Measurements from ENCODE around the gene HDAC4. TPM values are rescaled to one million over a fixed set of nuclear protein-coding genes. Genes with fewer than 3 reads are reported as not detected.
A peak's percentile ranks its signal among the peaks of the same experiment; 100 is the strongest.

Gene HDAC4
- total and polyA plus RNA-seq, 9 of the 15 experiments (the other 6 are each of a cell fraction or from before 2014, with no cell fraction given) = 0.11 to 20.2 (median 4.0) TPM

GRCh38 chr2:239275044-239275685, 125.7 kb downstream of the HDAC4 start (continued):
- peak in 1 of 3 experiments; percentile 95; a peak in 2 of 6 replicates for TF ChIP-seq ZBTB11 (CRISPR knock-in tag; IDR thresholded peaks at IDR 0.05)
- no peak for TF ChIP-seq PHB2 (IDR thresholded peaks at IDR 0.05; ENCODE audit: low read depth)
- no peak for TF ChIP-seq TOE1 (IDR thresholded peaks at IDR 0.05; ENCODE audit: borderline replicate concordance)
- TF ChIP-seq TOE1 (CRISPR knock-in tag; IDR thresholded peaks at IDR 0.05; ENCODE audit: borderline replicate concordance, low read depth) = no peak
- TF ChIP-seq TCF3 (CRISPR knock-in tag; IDR thresholded peaks at IDR 0.05) = peak; percentile 58; the same call in 1 of the 2 replicates
- TF ChIP-seq HDAC2 (IDR thresholded peaks at IDR 0.05) = 0 out of 2 replicates have a peak, but pooled peaks have one; percentile 41
- TF ChIP-seq FOSL1 (tag; conservative IDR thresholded peaks at IDR 0.05) = peak; percentile 76
- no peak for TF ChIP-seq TSC22D4 (tag; IDR thresholded peaks at IDR 0.05)
- no peak for TF ChIP-seq TRIM25 (IDR thresholded peaks at IDR 0.05; ENCODE audit: borderline replicate concordance)
- no peak for TF ChIP-seq RBM15 (IDR thresholded peaks at IDR 0.05; ENCODE audit: insufficient read depth, low read length)
- TF ChIP-seq NR3C1 (CRISPR knock-in tag; IDR thresholded peaks at IDR 0.05) = no peak
- no peak for TF ChIP-seq DEAF1 (CRISPR knock-in tag; IDR thresholded peaks at IDR 0.05)
- no peak for TF ChIP-seq NFYB (IDR thresholded peaks at IDR 0.05; ENCODE audit: extremely low read depth, insufficient read length)
- peak; percentile 18 to 30 (median 26); a peak in 2 of 6 replicates for TF ChIP-seq CTCF (IDR thresholded peaks at IDR 0.05 in 2 of 3, conservative IDR thresholded peaks at IDR 0.05 in 1 of 3; ENCODE audit: insufficient read depth in 2 of 3, low read depth in 1 of 3, low read length in 3 of 3)
